Kidney epithelial cell (primary cell): ENCODE data around the gene PLEKHA8. TPM values are rescaled to one million over a fixed set of nuclear protein-coding genes. Genes with fewer than 3 reads are reported as not detected.

Experiments used
- DNase-seq: peaks from one replicate; pipeline ENCODE4 v3.0.0-alpha.2; 2010; ENCODE audit warnings: low read depth
- H3K27me3 ChIP-seq: 2 replicates; pipeline ENCODE4 v1.6.0; 2011; ENCODE audit warnings: low read length; ENCODE audit not compliant: control insufficient read depth, insufficient read depth
- H3K36me3 ChIP-seq: 2 replicates; pipeline ENCODE4 v1.5.1; 2011; ENCODE audit warnings: low read length; ENCODE audit not compliant: control insufficient read depth, insufficient read depth
- H3K4me3 ChIP-seq: 2 replicates; pipeline ENCODE4 v1.5.1; 2011; ENCODE audit warnings: low read depth, mild to moderate bottlenecking, control low read depth, low read length
- CTCF ChIP-seq: IDR thresholded peaks from 2 replicates; pipeline ENCODE4 v1.5.1; 2011; ENCODE audit warnings: mild to moderate bottlenecking, moderate library complexity, low read length, control low read depth, inconsistent platforms; ENCODE audit not compliant: insufficient read depth, poor library complexity, severe bottlenecking
- total RNA-seq: library from RNA; depleted of rRNA; stranded (reverse); fragments of >200 nt; gene quantifications from 2 replicates; pipeline ENCODE4 v1.2.3, GENCODE V29; 2015

PLEKHA8 gene
- total RNA-seq, 1 donor from 2014 or later: 22.7 TPM

GRCh38 chr7:30159698-30160143 lies 131.5 kb downstream of the PLEKHA8 start:
- H3K27me3 ChIP-seq: no peaks in the 10 kb centered on the region
- peak; percentile 34 for TF ChIP-seq CTCF
- no peak overlapping the region for H3K4me3 ChIP-seq
- no peaks in the 10 kb centered on the region for H3K36me3 ChIP-seq
- no peak for DNase-seq

- no peak for TF ChIP-seq CTCF
- H3K36me3 ChIP-seq: no peaks in the 10 kb centered on the region
- no peak overlapping the region for H3K4me3 ChIP-seq
- no peak for DNase-seq
- H3K27me3 ChIP-seq: no peaks in the 10 kb centered on the region
Observed at GRCh38 chr7:30160329-30160728, 132.1 kb downstream of the PLEKHA8 start.

- Histone ChIP-seq H3K27me3 (no peaks in the 10 kb centered on the region), H3K4me3 (no peak overlapping the region), H3K36me3 (no peaks in the 10 kb centered on the region)
- TF ChIP-seq CTCF: no peak
- no peak for DNase-seq
Observed at GRCh38 chr7:30162133-30162532, 133.9 kb downstream of the PLEKHA8 start.

- no peak for DNase-seq
- Histone ChIP-seq H3K4me3 (no peak overlapping the region), H3K36me3 (no peaks in the 10 kb centered on the region), H3K27me3 (no peaks in the 10 kb centered on the region)
- no peak for TF ChIP-seq CTCF
Observed at GRCh38 chr7:30162622-30163124, 134.5 kb downstream of the PLEKHA8 start.

GRCh38 chr7:30163231-30163894 lies 135.2 kb downstream of the PLEKHA8 start:
- no peak for TF ChIP-seq CTCF
- Histone ChIP-seq H3K27me3 (no peaks in the 10 kb centered on the region), H3K36me3 (no peaks in the 10 kb centered on the region), H3K4me3 (no peak overlapping the region)
- no peak for DNase-seq

GRCh38 chr7:30164567-30164966 lies 136.4 kb downstream of the PLEKHA8 start:
- H3K4me3 ChIP-seq: no peak overlapping the region
- no peaks in the 10 kb centered on the region for H3K36me3 ChIP-seq
- no peak for DNase-seq
- peak; percentile 59 for TF ChIP-seq CTCF
- no peaks in the 10 kb centered on the region for H3K27me3 ChIP-seq
